ENCODE results near the gene ARFIP2. TPM values are rescaled to one million over a fixed set of nuclear protein-coding genes. Genes with fewer than 3 reads are reported as not detected.

Gene ARFIP2
- total RNA-seq, 1 donor from 2014 or later, result 71.8 TPM

- Mint-ChIP-seq H3K36me3 (ENCODE audit: low read depth, unreplicated experiment) (peaks cover 15% of the 10 kb centered on the region), H3K27ac (ENCODE audit: unreplicated experiment) (no peak overlapping the region), H3K4me1 (ENCODE audit: low read depth, unreplicated experiment) (no peaks in the 10 kb centered on the region), H3K27me3 (ENCODE audit: low read depth, unreplicated experiment) (no peaks in the 10 kb centered on the region), H3K4me3 (ENCODE audit: unreplicated experiment) (no peak overlapping the region), H3K9me3 (ENCODE audit: unreplicated experiment) (no peaks in the 10 kb centered on the region)
- Histone ChIP-seq H4K20me1 (ENCODE audit: insufficient read depth, low read length) (no peaks in the 10 kb centered on the region), H3K9me3 (ENCODE audit: insufficient read depth, low read depth, low read length) (no peaks in the 10 kb centered on the region), H3K27me3 (ENCODE audit: insufficient read depth, low read length) (no peaks in the 10 kb centered on the region), H3K4me3 (ENCODE audit: insufficient read depth, low read depth, low read length) (no peak overlapping the region), H3K4me1 (ENCODE audit: insufficient read depth, low read length) (no peaks in the 10 kb centered on the region), H3K36me3 (ENCODE audit: insufficient read depth, low read length) (peaks cover 11% of the 10 kb centered on the region), H3K27ac (ENCODE audit: low read depth, low read length) (no peak overlapping the region), H3K4me2 (ENCODE audit: low read length) (no peak overlapping the region), H3K79me2 (ENCODE audit: insufficient read depth, low read length) (no peaks in the 10 kb centered on the region), H3K9ac (ENCODE audit: low read length) (no peak overlapping the region), H2AFZ (ENCODE audit: low read depth, low read length) (no peak overlapping the region)
- DNase-seq (ENCODE audit: low read depth), result no peak
- FAIRE-seq, result no peak
- TF ChIP-seq CTCF (IDR thresholded peaks at IDR 0.05; ENCODE audit: insufficient read depth, low read depth, low read length) (no peak), EZH2 (IDR thresholded peaks at IDR 0.05; ENCODE audit: insufficient read depth, low read length) (no peak)
These were observed 28.9 kb downstream of the ARFIP2 start for GRCh38 chr11:6452219-6452618.

GRCh38 chr11:6448574-6448973, 32.6 kb downstream of the ARFIP2 start:
- Histone ChIP-seq H3K4me3 (ENCODE audit: insufficient read depth, low read depth, low read length) (no peak overlapping the region), H4K20me1 (ENCODE audit: insufficient read depth, low read length) (no peaks in the 10 kb centered on the region), H3K36me3 (ENCODE audit: insufficient read depth, low read length) (peaks cover 3% of the 10 kb centered on the region), H3K9me3 (ENCODE audit: insufficient read depth, low read depth, low read length) (no peaks in the 10 kb centered on the region), H3K27ac (ENCODE audit: low read depth, low read length) (no peak overlapping the region), H3K4me1 (ENCODE audit: insufficient read depth, low read length) (no peaks in the 10 kb centered on the region), H2AFZ (ENCODE audit: low read depth, low read length) (no peak overlapping the region), H3K27me3 (ENCODE audit: insufficient read depth, low read length) (no peaks in the 10 kb centered on the region), H3K9ac (ENCODE audit: low read length) (no peak overlapping the region), H3K79me2 (ENCODE audit: insufficient read depth, low read length) (no peaks in the 10 kb centered on the region), H3K4me2 (ENCODE audit: low read length) (no peak overlapping the region)
- no peak for DNase-seq (ENCODE audit: low read depth)
- Mint-ChIP-seq H3K4me3 (ENCODE audit: unreplicated experiment) (no peak overlapping the region), H3K27me3 (ENCODE audit: low read depth, unreplicated experiment) (no peaks in the 10 kb centered on the region), H3K4me1 (ENCODE audit: low read depth, unreplicated experiment) (no peaks in the 10 kb centered on the region), H3K36me3 (ENCODE audit: low read depth, unreplicated experiment) (peaks cover 9% of the 10 kb centered on the region), H3K27ac (ENCODE audit: unreplicated experiment) (no peak overlapping the region), H3K9me3 (ENCODE audit: unreplicated experiment) (no peaks in the 10 kb centered on the region)
- TF ChIP-seq CTCF (IDR thresholded peaks at IDR 0.05; ENCODE audit: insufficient read depth, low read depth, low read length), result no peak
- TF ChIP-seq EZH2 (IDR thresholded peaks at IDR 0.05; ENCODE audit: insufficient read depth, low read length), result no peak
- no peak for FAIRE-seq

- no peaks in the 10 kb centered on the region for H3K27me3 Mint-ChIP-seq (ENCODE audit: low read depth, unreplicated experiment)
- Histone ChIP-seq H3K27ac (ENCODE audit: low read depth, low read length) (no peak overlapping the region), H3K79me2 (ENCODE audit: insufficient read depth, low read length) (no peaks in the 10 kb centered on the region), H3K4me3 (ENCODE audit: insufficient read depth, low read depth, low read length) (no peak overlapping the region), H3K4me1 (ENCODE audit: insufficient read depth, low read length) (no peaks in the 10 kb centered on the region), H3K27me3 (ENCODE audit: insufficient read depth, low read length) (no peaks in the 10 kb centered on the region), H3K36me3 (ENCODE audit: insufficient read depth, low read length) (no peaks in the 10 kb centered on the region), H3K9me3 (ENCODE audit: insufficient read depth, low read depth, low read length) (no peaks in the 10 kb centered on the region), H4K20me1 (ENCODE audit: insufficient read depth, low read length) (no peaks in the 10 kb centered on the region), H3K9ac (ENCODE audit: low read length) (no peak overlapping the region), H2AFZ (ENCODE audit: low read depth, low read length) (no peak overlapping the region), H3K4me2 (ENCODE audit: low read length) (no peak overlapping the region)
- DNase-seq (ENCODE audit: low read depth) (peak; percentile 14), FAIRE-seq (no peak)
- H3K36me3 Mint-ChIP-seq (ENCODE audit: low read depth, unreplicated experiment), result peaks cover 5% of the 10 kb centered on the region
- H3K4me3 Mint-ChIP-seq (ENCODE audit: unreplicated experiment), result no peak overlapping the region
- H3K27ac Mint-ChIP-seq (ENCODE audit: unreplicated experiment), result no peak overlapping the region
- TF ChIP-seq EZH2 (IDR thresholded peaks at IDR 0.05; ENCODE audit: insufficient read depth, low read length) (no peak), CTCF (IDR thresholded peaks at IDR 0.05; ENCODE audit: insufficient read depth, low read depth, low read length) (peak; percentile 71)
- H3K4me1 Mint-ChIP-seq (ENCODE audit: low read depth, unreplicated experiment), result peaks cover 6% of the 10 kb centered on the region
- H3K9me3 Mint-ChIP-seq (ENCODE audit: unreplicated experiment), result no peaks in the 10 kb centered on the region
These were observed 37.7 kb downstream of the ARFIP2 start for GRCh38 chr11:6443269-6444003.
